ENCODE data around the gene SCAF11.
A peak's percentile ranks its signal among the peaks of the same experiment; 100 is the strongest.
"Not testable (repeated sequence)": the region's sequence is repeated elsewhere in the genome, so short reads cannot be mapped to it uniquely, and the experiment has no call there.

The SCAF11 gene

GRCh38 chr12:45990468-45991283 lies at the start of gene SCAF11:
TSS of gene SCAF11 (minus strand) at chr12:45990574. CDS start at chr12:45964167, 26,407 bp downstream.
- peak; percentile 100 for DNase-seq (ENCODE audit: low read depth)

DNA sequence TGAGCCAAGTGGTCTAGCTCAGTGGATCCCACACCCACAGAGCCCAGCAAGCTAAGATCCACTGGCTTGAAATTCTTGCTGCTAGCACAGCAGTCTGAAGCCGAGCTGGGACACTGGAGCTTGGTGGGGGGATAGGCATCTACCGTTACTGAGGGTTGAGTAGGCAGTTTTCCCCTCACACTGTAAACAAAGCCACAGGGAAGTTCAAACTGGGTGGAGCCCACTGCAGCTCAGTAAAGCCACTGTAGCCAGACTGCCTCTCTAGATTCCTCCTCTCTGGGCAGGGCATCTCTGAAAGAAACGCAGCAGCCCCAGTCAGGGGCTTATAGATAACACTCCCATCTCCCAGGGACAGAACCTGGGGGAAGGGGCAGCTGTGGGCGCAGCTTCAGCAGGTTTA lies 46.7 kb upstream of the SCAF11 start:
- not testable (repeated sequence) for DNase-seq (ENCODE audit: low read depth)

GRCh38 chr12:46027172-46027571 lies 36.8 kb upstream of the SCAF11 start:
- DNase-seq (ENCODE audit: low read depth) = no peak

- DNase-seq (ENCODE audit: low read depth) = no peak
Observed at GRCh38 chr12:46024099-46024498, 33.7 kb upstream of the SCAF11 start.

- DNase-seq (ENCODE audit: low read depth) = no peak
Observed at GRCh38 chr12:46020768-46021167, 30.4 kb upstream of the SCAF11 start.

DNA sequence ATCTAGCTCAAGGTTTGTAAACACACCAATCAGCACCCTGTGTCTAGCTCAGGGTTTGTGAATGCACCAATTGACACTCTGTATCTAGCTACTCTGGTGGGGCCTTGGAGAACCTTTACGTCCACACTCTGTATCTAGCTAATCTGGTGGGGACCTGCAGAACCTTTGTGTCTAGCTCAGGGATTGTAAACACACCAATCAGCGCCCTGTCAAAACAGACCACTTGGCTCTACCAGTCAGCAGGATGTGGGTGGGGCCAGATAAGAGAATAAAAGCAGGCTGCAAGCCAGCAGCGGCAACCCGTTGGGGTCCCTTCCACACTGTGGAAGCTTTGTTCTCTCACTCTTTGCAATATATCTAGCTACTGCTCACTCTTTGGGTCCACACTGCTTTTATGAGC lies 28.3 kb upstream of the SCAF11 start:
- not testable (repeated sequence) for DNase-seq (ENCODE audit: low read depth)

- DNase-seq (ENCODE audit: low read depth) = not testable (repeated sequence)
Observed at GRCh38 chr12:46017866-46018375, 27.5 kb upstream of the SCAF11 start.

DNA sequence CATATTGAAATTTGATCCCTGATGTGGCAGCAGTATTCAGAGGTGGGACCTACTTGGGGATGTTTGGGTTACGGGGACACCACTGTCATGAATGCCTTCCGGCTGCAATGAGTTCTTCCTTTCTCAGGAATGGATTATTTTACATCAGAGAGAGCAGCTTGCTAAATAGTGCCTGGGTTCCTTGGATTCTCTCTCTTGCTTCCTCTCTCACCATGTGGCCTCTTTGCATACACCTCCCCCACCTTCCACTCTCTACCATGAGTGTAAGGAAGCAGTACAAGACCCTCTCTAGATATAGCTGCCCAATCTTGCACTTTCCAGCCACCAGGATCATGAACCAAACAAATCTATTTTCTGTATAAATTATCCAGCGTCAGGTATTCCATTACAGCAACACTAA lies 15.4 kb upstream of the SCAF11 start:
- no peak for DNase-seq (ENCODE audit: low read depth)

DNA sequence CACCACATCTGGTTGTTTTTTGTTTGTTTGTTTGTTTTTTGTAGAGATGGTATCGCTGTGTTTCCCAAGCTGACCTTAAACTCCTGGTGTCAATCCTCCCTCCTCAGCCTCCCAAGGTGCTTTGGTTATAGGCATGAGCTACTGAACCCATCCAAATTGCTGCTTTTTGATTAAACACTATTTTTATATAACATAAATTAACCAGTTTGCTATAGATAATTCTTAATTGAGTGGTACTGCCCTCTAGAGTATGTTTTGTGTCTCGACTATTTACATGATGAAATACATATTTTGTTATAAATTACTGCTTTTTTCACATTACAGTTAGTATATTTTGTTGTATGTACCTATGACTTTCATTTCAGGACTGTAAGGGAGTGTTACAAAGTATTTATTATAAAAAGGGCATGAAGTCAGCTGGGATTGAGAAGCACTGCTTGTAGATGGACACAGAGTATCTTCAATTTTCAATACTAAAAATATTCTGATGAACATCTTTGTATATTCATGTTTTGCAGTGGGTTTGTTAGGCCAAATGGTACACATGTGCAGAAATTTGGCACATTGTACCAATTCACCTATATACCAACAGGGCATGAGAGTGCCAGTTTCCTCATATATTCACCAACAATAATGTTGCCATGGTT lies 14.9 kb upstream of the SCAF11 start:
- no peak for DNase-seq (ENCODE audit: low read depth)

DNA sequence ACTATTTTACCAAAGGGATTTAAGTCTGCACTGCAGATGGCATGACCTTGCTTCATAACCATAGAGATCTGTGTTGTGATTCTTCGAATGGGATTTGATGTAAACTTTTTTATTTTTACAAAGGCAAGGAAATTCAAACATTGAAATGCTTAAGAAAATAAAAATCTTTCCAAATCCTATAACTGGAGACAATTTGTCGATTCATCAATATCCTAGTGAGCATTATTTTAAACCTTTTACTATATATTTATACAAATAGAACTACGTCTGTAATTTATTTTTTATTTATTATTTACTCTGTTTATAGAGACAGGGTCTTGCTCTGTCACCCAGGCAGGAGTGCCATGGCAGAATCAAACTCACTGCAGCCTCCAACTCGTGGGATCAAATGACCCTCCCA lies 14.3 kb upstream of the SCAF11 start:
- DNase-seq (ENCODE audit: low read depth) = no peak

- DNase-seq (ENCODE audit: low read depth) = not testable (repeated sequence)
Observed at GRCh38 chr12:46000076-46000475, 9.7 kb upstream of the SCAF11 start.

- no peak for DNase-seq (ENCODE audit: low read depth)
Observed at GRCh38 chr12:45994736-45995135, 4.4 kb upstream of the SCAF11 start.

DNA sequence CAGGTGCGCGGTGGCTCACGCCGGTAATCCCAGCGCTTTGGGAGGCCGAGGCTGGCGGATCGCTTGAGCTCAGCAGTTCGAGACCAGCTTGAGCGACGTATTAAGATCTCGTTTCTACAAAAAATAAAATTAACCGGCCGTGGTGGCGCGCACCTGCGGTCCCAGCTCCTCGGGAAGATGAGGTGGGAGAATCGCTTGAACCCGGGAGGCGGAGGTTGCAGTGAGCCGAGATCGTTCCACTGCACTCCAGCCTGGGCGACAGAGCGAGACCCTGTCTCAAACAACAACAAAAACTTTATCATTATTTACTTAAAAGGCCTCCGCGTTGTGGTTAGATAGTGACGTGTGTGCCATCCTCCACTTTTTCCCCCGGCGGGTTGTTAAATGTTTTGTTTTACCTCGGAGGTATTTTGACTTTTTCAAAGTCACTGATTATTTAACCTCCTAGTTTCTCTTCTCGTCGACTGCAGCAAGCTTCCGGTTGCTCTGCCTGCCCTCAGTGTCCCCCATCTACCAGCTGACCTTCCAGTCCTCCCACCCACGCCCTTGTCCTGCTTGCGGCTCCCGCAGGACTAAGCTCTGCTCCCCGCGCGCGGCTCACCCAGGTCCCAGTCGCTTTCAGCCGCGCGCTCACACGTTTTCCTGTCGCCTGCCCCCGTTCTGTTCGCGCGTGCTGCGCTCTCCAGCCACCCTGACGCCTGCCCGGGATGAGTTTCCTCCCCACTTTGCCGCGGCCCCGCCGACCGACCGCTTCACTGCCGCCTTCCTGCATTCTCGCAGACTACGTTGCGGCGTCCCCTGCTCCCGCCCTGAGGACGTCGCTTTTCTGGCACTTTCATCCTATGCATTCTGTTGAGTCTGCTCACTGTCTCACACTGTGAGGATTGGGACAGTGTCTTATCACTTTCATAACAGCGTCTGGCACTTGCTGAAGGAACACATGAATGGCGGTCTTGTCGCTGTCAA lies 1.2 kb upstream of the SCAF11 start:
- no peak for DNase-seq (ENCODE audit: low read depth)

DNA sequence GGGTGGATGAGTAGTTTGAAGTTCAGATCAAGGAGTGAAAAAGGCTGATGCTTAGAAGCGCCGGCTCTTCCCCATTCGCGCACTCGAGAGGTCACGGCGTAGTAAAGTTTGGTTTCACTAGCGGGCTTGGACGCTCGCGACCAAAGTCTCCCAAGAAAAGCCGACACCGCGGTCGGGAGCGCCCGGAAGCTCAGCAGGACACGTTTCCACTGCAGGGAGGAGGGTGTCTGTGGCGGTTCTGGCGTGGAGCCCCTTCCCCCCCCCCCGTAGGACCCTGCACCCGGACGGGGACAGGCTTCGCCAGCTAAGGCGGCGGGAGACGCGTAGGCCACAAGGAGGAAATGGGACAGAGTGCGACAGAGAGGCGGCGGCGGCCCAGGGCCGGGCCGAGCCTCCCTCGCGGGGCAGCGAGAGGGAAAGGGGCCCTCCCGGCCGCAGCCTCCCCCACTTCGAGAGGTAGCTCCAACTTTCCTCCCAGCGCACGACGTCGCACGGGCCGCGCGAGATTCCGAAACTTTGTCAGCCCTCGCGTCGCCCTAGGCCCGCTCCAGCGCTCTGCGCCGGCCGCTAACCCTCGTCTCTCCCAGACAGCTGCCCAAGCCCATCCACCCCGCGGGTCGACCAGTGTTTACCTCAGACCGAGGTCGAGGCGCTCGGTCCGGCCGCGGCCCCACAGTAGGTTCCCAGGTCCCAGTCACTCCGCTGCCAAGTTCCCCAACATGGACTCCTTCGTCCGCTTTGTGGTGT lies 480 bp downstream of the SCAF11 start:
- DNase-seq (ENCODE audit: low read depth) = no peak

- no peak for DNase-seq (ENCODE audit: low read depth)
Observed at GRCh38 chr12:45989287-45989686, 1.1 kb downstream of the SCAF11 start.

- DNase-seq (ENCODE audit: low read depth) = no peak
Observed at GRCh38 chr12:45988264-45988663, 2.1 kb downstream of the SCAF11 start.

- no peak for DNase-seq (ENCODE audit: low read depth)
Observed at GRCh38 chr12:45987340-45987727, 3.0 kb downstream of the SCAF11 start.

DNA sequence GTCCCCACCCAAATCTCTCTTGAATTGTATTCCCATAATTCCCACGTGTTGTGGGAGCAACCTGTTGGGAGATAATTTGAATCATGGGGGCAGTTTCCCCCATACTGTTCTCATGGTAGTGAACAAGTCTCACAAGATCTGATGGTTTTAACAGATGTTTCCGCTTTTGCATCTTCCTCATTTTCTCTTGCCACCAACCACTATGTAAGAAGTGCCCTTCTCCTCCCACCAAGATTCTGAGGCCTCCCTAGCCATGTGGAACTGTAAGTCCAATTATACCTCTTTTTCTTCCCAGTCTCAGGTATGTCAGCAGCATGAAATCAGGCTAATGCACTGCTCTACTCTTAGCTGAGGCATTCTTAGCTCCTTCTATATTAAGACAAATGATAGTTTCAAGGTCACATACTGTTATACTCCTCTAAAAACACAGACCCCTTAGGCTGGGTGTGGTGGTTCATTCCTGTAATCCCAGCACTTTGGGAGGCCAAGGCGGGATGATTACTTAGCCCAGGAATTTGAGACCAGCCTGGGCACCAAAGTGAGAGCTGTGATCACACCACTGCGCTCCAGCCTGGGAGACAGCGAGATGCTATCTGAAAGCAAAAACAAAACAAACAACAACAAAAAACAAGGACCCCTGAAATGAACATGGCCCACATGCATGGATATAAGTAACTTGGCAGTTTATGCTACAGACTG lies 3.6 kb downstream of the SCAF11 start:
- no peak for DNase-seq (ENCODE audit: low read depth)

DNA sequence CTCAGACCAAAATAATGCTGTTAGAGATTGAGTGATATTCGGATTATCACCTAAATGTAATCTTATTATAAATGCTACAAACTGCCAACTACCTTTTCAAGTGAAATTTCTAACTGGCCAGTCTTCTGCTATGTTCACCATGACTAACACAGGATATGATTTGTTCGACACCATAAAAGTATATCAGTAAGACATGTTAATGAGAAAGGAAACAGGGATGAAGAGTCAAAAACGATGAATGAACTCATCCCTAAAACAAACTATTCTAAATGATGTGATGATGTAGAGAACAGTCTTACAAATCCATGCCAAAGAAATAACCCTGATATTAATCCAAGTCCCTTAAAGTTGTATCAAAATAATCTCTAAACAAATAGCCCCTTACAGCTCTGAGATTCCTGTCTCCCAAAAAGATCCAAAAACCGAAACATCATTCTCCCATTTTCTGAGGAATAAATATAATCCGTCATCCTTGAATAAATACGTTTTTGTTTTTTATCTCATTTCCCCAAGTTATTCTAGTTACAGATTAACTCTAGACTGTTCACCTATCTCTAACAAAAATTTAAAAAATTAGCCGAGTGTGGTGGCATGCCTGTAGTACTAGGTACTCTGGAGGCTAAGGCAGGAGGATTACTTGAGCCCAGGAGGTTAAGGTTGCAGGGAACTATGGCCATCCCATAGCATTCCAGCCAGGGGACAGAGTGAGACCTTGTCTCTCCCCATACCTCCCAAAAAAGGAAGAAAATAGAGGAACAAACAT lies 9.1 kb downstream of the SCAF11 start:
- no peak for DNase-seq (ENCODE audit: low read depth)

- no peak for DNase-seq (ENCODE audit: low read depth)
Observed at GRCh38 chr12:45980540-45980939, 9.8 kb downstream of the SCAF11 start.

Data from fibroblast of the conjunctiva (primary cell).